ENCODE data around the gene KRTAP10-3.

DNA sequence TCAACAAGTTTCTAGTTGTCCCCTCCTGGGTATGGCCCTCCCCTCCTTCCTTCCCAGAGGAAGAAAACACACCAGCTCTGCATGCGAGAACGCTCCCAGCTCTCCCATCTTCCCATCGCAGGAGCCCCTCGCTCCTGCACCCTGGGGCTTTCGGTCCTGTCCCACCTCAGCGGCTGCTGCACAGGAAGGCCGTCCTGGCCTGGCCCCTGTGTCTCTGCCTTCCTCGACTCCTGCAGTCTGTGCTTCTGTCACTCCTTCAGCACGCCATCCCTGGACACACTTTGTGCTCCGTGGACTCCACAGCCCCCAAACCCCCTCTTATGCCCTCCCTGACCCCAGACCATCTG, 41.8 kb downstream of the KRTAP10-3 start:
- TF ChIP-seq, protein P1, sequence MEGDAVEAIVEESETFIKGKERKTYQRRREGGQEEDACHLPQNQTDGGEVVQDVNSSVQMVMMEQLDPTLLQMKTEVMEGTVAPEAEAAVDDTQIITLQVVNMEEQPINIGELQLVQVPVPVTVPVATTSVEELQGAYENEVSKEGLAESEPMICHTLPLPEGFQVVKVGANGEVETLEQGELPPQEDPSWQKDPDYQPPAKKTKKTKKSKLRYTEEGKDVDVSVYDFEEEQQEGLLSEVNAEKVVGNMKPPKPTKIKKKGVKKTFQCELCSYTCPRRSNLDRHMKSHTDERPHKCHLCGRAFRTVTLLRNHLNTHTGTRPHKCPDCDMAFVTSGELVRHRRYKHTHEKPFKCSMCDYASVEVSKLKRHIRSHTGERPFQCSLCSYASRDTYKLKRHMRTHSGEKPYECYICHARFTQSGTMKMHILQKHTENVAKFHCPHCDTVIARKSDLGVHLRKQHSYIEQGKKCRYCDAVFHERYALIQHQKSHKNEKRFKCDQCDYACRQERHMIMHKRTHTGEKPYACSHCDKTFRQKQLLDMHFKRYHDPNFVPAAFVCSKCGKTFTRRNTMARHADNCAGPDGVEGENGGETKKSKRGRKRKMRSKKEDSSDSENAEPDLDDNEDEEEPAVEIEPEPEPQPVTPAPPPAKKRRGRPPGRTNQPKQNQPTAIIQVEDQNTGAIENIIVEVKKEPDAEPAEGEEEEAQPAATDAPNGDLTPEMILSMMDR (IDR thresholded peaks at IDR 0.05; ENCODE audit: low read depth, low read length) = no peak
- no peak for TF ChIP-seq POLR2A (IDR thresholded peaks at IDR 0.05; ENCODE audit: extremely low read depth, insufficient read length)
- no peak for TF ChIP-seq MAX (IDR thresholded peaks at IDR 0.05; ENCODE audit: low read depth, low read length)
- TF ChIP-seq MYC (IDR thresholded peaks at IDR 0.05; ENCODE audit: low read depth, low read length) = no peak

Measured in NB4 (cell line).